Stimulated activated CD4-positive, alpha-beta T cell treated with anti-CD3 and anti-CD28 coated beads, Interleukin-12 subunit alpha, Interleukin-12 subunit beta, amount 100 ng/mL, for 48 hours (primary cell): ENCODE measurements around the gene HGS.

Experiments
- DNase-seq, 3 donors: peaks; one replicate each; pipeline ENCODE4 v3.0.0-alpha.2; 2020; ENCODE audit warnings: low read depth in 2 of 3, low spot score in 1 of 3

HGS gene

GRCh38 chr17:81703747-81704654 is 20.2 kb downstream of the HGS start:
- DNase-seq, result no peak

GRCh38 chr17:81705518-81706231 is 21.9 kb downstream of the HGS start:
- no peak for DNase-seq

- DNase-seq, result no peak
Observed at GRCh38 chr17:81706232-81706611, 22.4 kb downstream of the HGS start.

GRCh38 chr17:81706757-81707624 is 23.2 kb downstream of the HGS start:
- no peak for DNase-seq

- DNase-seq, result no peak
Observed at GRCh38 chr17:81707725-81708646, 24.2 kb downstream of the HGS start.

- no peak for DNase-seq
Observed at GRCh38 chr17:81708739-81709185, 25.0 kb downstream of the HGS start.

GRCh38 chr17:81710514-81711308 is 26.9 kb downstream of the HGS start:
- DNase-seq, result no peak

- peak; percentile 66 to 84 (median 76) for DNase-seq
Observed at GRCh38 chr17:81711814-81712467, 28.1 kb downstream of the HGS start, which contains the start of gene SLC25A10. SLC25A10 (plus strand) TSS chr17:81712284; CDS start chr17:81712427, 143 bp downstream.

- DNase-seq, result no peak
Observed at GRCh38 chr17:81712468-81713003, 28.7 kb downstream of the HGS start.

GRCh38 chr17:81713004-81713555 is 29.3 kb downstream of the HGS start:
- DNase-seq, result no peak

GRCh38 chr17:81713556-81714411 is 30.0 kb downstream of the HGS start:
- DNase-seq, result no peak

- DNase-seq, result no peak
Observed at GRCh38 chr17:81714412-81715106, 30.7 kb downstream of the HGS start.

GRCh38 chr17:81715107-81715871 is 31.5 kb downstream of the HGS start:
- DNase-seq, result no peak

GRCh38 chr17:81715872-81716673 is 32.3 kb downstream of the HGS start:
- DNase-seq, result no peak

- DNase-seq, result no peak
Observed at GRCh38 chr17:81716674-81716996, 32.8 kb downstream of the HGS start.
